Tibial nerve (tissue), 4 donors: ENCODE data around the gene SYNRG. TPM values are rescaled to one million over a fixed set of nuclear protein-coding genes. Genes with fewer than 3 reads are reported as not detected.

Source experiments
- DNase-seq, 2 donors: peaks; one replicate each; pipeline ENCODE4 v3.0.0-alpha.2; 2019; ENCODE audit warnings: low spot score in 2 of 2
- H3K27ac ChIP-seq, 4 donors: fragments of 200-600 bp; sonication (generic) in 3 of 4; one replicate each; pipeline ENCODE4 v1.5.1; 2017 to 2019; ENCODE audit warnings: mild to moderate bottlenecking in 1 of 4
- H3K27me3 ChIP-seq, 2 donors: fragments of 200-600 bp; sonication (generic) in 1 of 2; one replicate each; pipeline versions ENCODE4 v1.5.1 to v1.6.0; 2017 to 2019
- H3K36me3 ChIP-seq, 3 donors: fragments of 200-600 bp; sonication (generic); one replicate each; pipeline ENCODE4 v1.5.1; 2018 to 2019
- H3K4me1 ChIP-seq, 4 donors: fragments of 200-600 bp; sonication (generic) in 3 of 4; one replicate each; pipeline ENCODE4 v1.5.1; 2017 to 2019
- H3K4me3 ChIP-seq, 4 donors: fragments of 200-600 bp; sonication (generic) in 3 of 4; one replicate each; pipeline ENCODE4 v1.5.1; 2017 to 2019; ENCODE audit warnings: mild to moderate bottlenecking in 1 of 4, moderate library complexity in 1 of 4
- H3K9me3 ChIP-seq, 4 donors: fragments of 200-600 bp; sonication (generic) in 3 of 4; one replicate each; pipeline ENCODE4 v1.5.1; 2017 to 2019
- CTCF ChIP-seq, 5 experiments: fragments of 200-600 bp in 3 of 5; fragments of 450-650 bp in 2 of 5; sonication (generic) in 3 of 5; IDR thresholded peaks; one replicate each; pipeline ENCODE4 v1.5.1; 2016 to 2019; ENCODE audit warnings: antibody characterized with exemption in 5 of 5, mild to moderate bottlenecking in 3 of 5, moderate library complexity in 2 of 5
- EP300 ChIP-seq, 2 donors: sonication (generic); formaldehyde crosslinking; IDR thresholded peaks; one replicate each; pipeline ENCODE4 v1.6.1; 2017; ENCODE audit warnings: antibody characterized with exemption in 2 of 2, mild to moderate bottlenecking in 1 of 2
- POLR2A ChIP-seq, 2 donors: fragments of 450-650 bp; IDR thresholded peaks; one replicate each; pipeline ENCODE4 v1.6.1; 2017; ENCODE audit warnings: antibody characterized with exemption in 2 of 2, mild to moderate bottlenecking in 2 of 2, moderate library complexity in 2 of 2
- WGBS, 2 donors: methylation state at CpG; one replicate each; pipeline ENCODE4 v1.1.5; 2018; 5-methylcytosine and 5-hydroxymethylcytosine counted together
- total RNA-seq, 4 donors: library from RNA; depleted of rRNA; stranded (reverse); fragments of >200 nt; gene quantifications; one replicate each; pipeline ENCODE4 v1.1.0, GENCODE V29; 2016

SYNRG gene
- total RNA-seq, 4 donors from 2014 or later, result 26.8 to 42.3 (median 31.1) TPM

- peaks cover 4 to 39% (median 16%) of the 10 kb centered on the region in 3 donors for H3K36me3 ChIP-seq
- no peaks in the 10 kb centered on the region for H3K9me3 ChIP-seq
- no peaks in the 10 kb centered on the region for H3K27me3 ChIP-seq
- 77 to 78% methylated on average over 2 of the region's 2 CpGs for WGBS, 2 donors
- H3K27ac ChIP-seq, result no peak overlapping the region
- no peak overlapping the region for H3K4me3 ChIP-seq
- DNase-seq, result no peak
- TF ChIP-seq EP300 (IDR thresholded peaks at IDR 0.05) (no peak), CTCF (IDR thresholded peaks at IDR 0.05) (no peak), POLR2A (IDR thresholded peaks at IDR 0.05) (no peak)
- peaks cover 0 to 23% (median 2%) of the 10 kb centered on the region in 4 donors for H3K4me1 ChIP-seq
These were observed 63.7 kb downstream of the SYNRG start for GRCh38 chr17:37545486-37545885.

- Histone ChIP-seq H3K36me3 (peaks cover 9 to 57% (median 30%) of the 10 kb centered on the region in 3 donors), H3K27me3 (no peaks in the 10 kb centered on the region), H3K27ac (no peak overlapping the region), H3K4me1 (peaks cover 0 to 23% (median 2%) of the 10 kb centered on the region in 4 donors), H3K4me3 (no peak overlapping the region), H3K9me3 (no peaks in the 10 kb centered on the region)
- no peak for DNase-seq
- 86 to 87% methylated on average over 2 of the region's 2 CpGs for WGBS, 2 donors
- TF ChIP-seq EP300 (IDR thresholded peaks at IDR 0.05) (no peak), POLR2A (IDR thresholded peaks at IDR 0.05) (no peak), CTCF (IDR thresholded peaks at IDR 0.05) (no peak)
These were observed 65.6 kb downstream of the SYNRG start for GRCh38 chr17:37543637-37544052.

GRCh38 chr17:37541880-37542660 is 67.1 kb downstream of the SYNRG start:
- no peak for DNase-seq
- Histone ChIP-seq H3K36me3 (peaks cover 9 to 66% (median 30%) of the 10 kb centered on the region in 3 donors), H3K4me3 (no peak overlapping the region), H3K9me3 (no peaks in the 10 kb centered on the region), H3K27me3 (no peaks in the 10 kb centered on the region), H3K27ac (no peak overlapping the region), H3K4me1 (peaks cover 0 to 14% (median 2%) of the 10 kb centered on the region in 4 donors)
- TF ChIP-seq POLR2A (IDR thresholded peaks at IDR 0.05) (no peak), EP300 (IDR thresholded peaks at IDR 0.05) (no peak), CTCF (IDR thresholded peaks at IDR 0.05) (no peak)
- 90 to 91% methylated on average over 9 of the region's 9 CpGs for WGBS, 2 donors

- Histone ChIP-seq H3K27me3 (no peaks in the 10 kb centered on the region), H3K4me3 (no peak overlapping the region), H3K36me3 (peaks cover 9 to 91% (median 42%) of the 10 kb centered on the region in 3 donors), H3K9me3 (no peaks in the 10 kb centered on the region), H3K27ac (no peak overlapping the region), H3K4me1 (no peaks in the 10 kb centered on the region)
- WGBS, 2 donors, result 93 to 94% methylated on average over 8 of the region's 8 CpGs
- DNase-seq, result no peak
- no peak for TF ChIP-seq POLR2A (IDR thresholded peaks at IDR 0.05)
- TF ChIP-seq CTCF (IDR thresholded peaks at IDR 0.05), result no peak
- no peak for TF ChIP-seq EP300 (IDR thresholded peaks at IDR 0.05)
These were observed 70.1 kb downstream of the SYNRG start for GRCh38 chr17:37538981-37539659.

GRCh38 chr17:37535906-37536305 is 73.3 kb downstream of the SYNRG start:
- WGBS, 2 donors, result 90 to 97% methylated on average over 5 of the region's 5 CpGs
- Histone ChIP-seq H3K9me3 (no peaks in the 10 kb centered on the region), H3K36me3 (peaks cover 6 to 90% (median 29%) of the 10 kb centered on the region in 3 donors), H3K4me1 (no peaks in the 10 kb centered on the region), H3K4me3 (no peak overlapping the region), H3K27ac (no peak overlapping the region), H3K27me3 (no peaks in the 10 kb centered on the region)
- DNase-seq, result no peak
- TF ChIP-seq POLR2A (IDR thresholded peaks at IDR 0.05), result no peak
